Hematopoietic multipotent progenitor cell treated with erythropoietin and hydrocortisone succinate and interleukin-3 and kit ligand, for 17 days (in vitro differentiated cells): ENCODE results near the gene SLC22A23.

Source experiments
- DNase-seq: peaks from one replicate; pipeline ENCODE4 v3.0.0-alpha.2; 2015; ENCODE audit warnings: low spot score

The SLC22A23 gene

GRCh38 chr6:3331971-3332370, 124.9 kb downstream of the SLC22A23 start:
- no peak for DNase-seq

- DNase-seq: no peak
Observed at GRCh38 chr6:3331494-3331893, 125.4 kb downstream of the SLC22A23 start.

- no peak for DNase-seq
Observed at GRCh38 chr6:3330199-3330598, 126.7 kb downstream of the SLC22A23 start.

GRCh38 chr6:3329393-3330051, 127.3 kb downstream of the SLC22A23 start:
- no peak for DNase-seq

GRCh38 chr6:3328796-3329195, 128.1 kb downstream of the SLC22A23 start:
- DNase-seq: no peak

- DNase-seq: no peak
Observed at GRCh38 chr6:3328145-3328544, 128.7 kb downstream of the SLC22A23 start.

GRCh38 chr6:3327403-3327802, 129.4 kb downstream of the SLC22A23 start:
- no peak for DNase-seq

GRCh38 chr6:3326981-3327380, 129.9 kb downstream of the SLC22A23 start:
- no peak for DNase-seq

- DNase-seq: no peak
Observed at GRCh38 chr6:3326184-3326971, 130.5 kb downstream of the SLC22A23 start.

- DNase-seq: no peak
Observed at GRCh38 chr6:3325210-3325609, 131.6 kb downstream of the SLC22A23 start.

- DNase-seq: no peak
Observed at GRCh38 chr6:3324262-3324942, 132.4 kb downstream of the SLC22A23 start.

GRCh38 chr6:3323696-3324261, 133.1 kb downstream of the SLC22A23 start:
- no peak for DNase-seq

GRCh38 chr6:3323148-3323547, 133.7 kb downstream of the SLC22A23 start:
- no peak for DNase-seq

GRCh38 chr6:3322366-3322890, 134.4 kb downstream of the SLC22A23 start:
- DNase-seq: no peak

GRCh38 chr6:3321875-3322274, 135.0 kb downstream of the SLC22A23 start:
- DNase-seq: no peak

GRCh38 chr6:3321042-3321441, 135.8 kb downstream of the SLC22A23 start:
- no peak for DNase-seq

- no peak for DNase-seq
Observed at GRCh38 chr6:3320238-3320811, 136.5 kb downstream of the SLC22A23 start.

GRCh38 chr6:3319610-3320200, 137.1 kb downstream of the SLC22A23 start:
- no peak for DNase-seq

GRCh38 chr6:3318821-3319540, 137.9 kb downstream of the SLC22A23 start:
- DNase-seq: no peak

- DNase-seq: no peak
Observed at GRCh38 chr6:3318226-3318625, 138.6 kb downstream of the SLC22A23 start.

- DNase-seq: no peak
Observed at GRCh38 chr6:3317741-3318211, 139.1 kb downstream of the SLC22A23 start.
